Measurements from ENCODE around the gene LDLRAD4.

LDLRAD4 gene

GRCh38 chr18:13232086-13232917, 13.7 kb downstream of the LDLRAD4 start:
- H2AFZ ChIP-seq (ENCODE audit: low read depth), result no peak overlapping the region
- H3K27ac ChIP-seq, result no peak overlapping the region
- H3K9ac ChIP-seq, result no peak overlapping the region
- no peak for TF ChIP-seq CTCF (conservative IDR thresholded peaks at IDR 0.05; ENCODE audit: low read depth, low read length)
- H3K27me3 ChIP-seq (ENCODE audit: insufficient read depth, low read depth), result no peaks in the 10 kb centered on the region
- H4K20me1 ChIP-seq (ENCODE audit: insufficient read depth), result no peaks in the 10 kb centered on the region
- H3K4me1 ChIP-seq (ENCODE audit: low read depth, poor library complexity, severe bottlenecking), result no peaks in the 10 kb centered on the region
- H3K79me2 ChIP-seq (ENCODE audit: insufficient read depth, low read depth), result no peaks in the 10 kb centered on the region
- H3K36me3 ChIP-seq (ENCODE audit: insufficient read depth), result no peaks in the 10 kb centered on the region
- H3K4me2 ChIP-seq, result no peak overlapping the region
- no peak overlapping the region for H3K4me3 ChIP-seq (IDR thresholded peaks at IDR 0.05; ENCODE audit: insufficient read depth, low read depth, low read length)

- H3K36me3 ChIP-seq (ENCODE audit: insufficient read depth), result no peaks in the 10 kb centered on the region
- no peak overlapping the region for H3K4me3 ChIP-seq (IDR thresholded peaks at IDR 0.05; ENCODE audit: insufficient read depth, low read depth, low read length)
- H3K79me2 ChIP-seq (ENCODE audit: insufficient read depth, low read depth), result no peaks in the 10 kb centered on the region
- H3K4me1 ChIP-seq (ENCODE audit: low read depth, poor library complexity, severe bottlenecking), result no peaks in the 10 kb centered on the region
- H2AFZ ChIP-seq (ENCODE audit: low read depth), result no peak overlapping the region
- TF ChIP-seq CTCF (conservative IDR thresholded peaks at IDR 0.05; ENCODE audit: low read depth, low read length), result no peak
- no peaks in the 10 kb centered on the region for H4K20me1 ChIP-seq (ENCODE audit: insufficient read depth)
- no peak overlapping the region for H3K9ac ChIP-seq
- H3K27ac ChIP-seq, result no peak overlapping the region
- no peak overlapping the region for H3K4me2 ChIP-seq
- H3K27me3 ChIP-seq (ENCODE audit: insufficient read depth, low read depth), result no peaks in the 10 kb centered on the region
Observed at GRCh38 chr18:13232971-13233786, 14.6 kb downstream of the LDLRAD4 start.

- no peaks in the 10 kb centered on the region for H3K27me3 ChIP-seq (ENCODE audit: insufficient read depth, low read depth)
- H3K4me3 ChIP-seq (IDR thresholded peaks at IDR 0.05; ENCODE audit: insufficient read depth, low read depth, low read length), result no peak overlapping the region
- no peaks in the 10 kb centered on the region for H4K20me1 ChIP-seq (ENCODE audit: insufficient read depth)
- no peak overlapping the region for H3K27ac ChIP-seq
- H3K79me2 ChIP-seq (ENCODE audit: insufficient read depth, low read depth), result no peaks in the 10 kb centered on the region
- no peak overlapping the region for H3K9ac ChIP-seq
- no peaks in the 10 kb centered on the region for H3K4me1 ChIP-seq (ENCODE audit: low read depth, poor library complexity, severe bottlenecking)
- no peaks in the 10 kb centered on the region for H3K36me3 ChIP-seq (ENCODE audit: insufficient read depth)
- no peak overlapping the region for H3K4me2 ChIP-seq
- no peak overlapping the region for H2AFZ ChIP-seq (ENCODE audit: low read depth)
- no peak for TF ChIP-seq CTCF (conservative IDR thresholded peaks at IDR 0.05; ENCODE audit: low read depth, low read length)
Observed at GRCh38 chr18:13233787-13234783, 15.5 kb downstream of the LDLRAD4 start.

GRCh38 chr18:13235421-13235831, 16.9 kb downstream of the LDLRAD4 start:
- no peaks in the 10 kb centered on the region for H3K79me2 ChIP-seq (ENCODE audit: insufficient read depth, low read depth)
- H2AFZ ChIP-seq (ENCODE audit: low read depth), result no peak overlapping the region
- H3K9ac ChIP-seq, result no peak overlapping the region
- H3K4me1 ChIP-seq (ENCODE audit: low read depth, poor library complexity, severe bottlenecking), result no peaks in the 10 kb centered on the region
- H3K4me3 ChIP-seq (IDR thresholded peaks at IDR 0.05; ENCODE audit: insufficient read depth, low read depth, low read length), result no peak overlapping the region
- H3K4me2 ChIP-seq, result no peak overlapping the region
- H4K20me1 ChIP-seq (ENCODE audit: insufficient read depth), result no peaks in the 10 kb centered on the region
- no peak for TF ChIP-seq CTCF (conservative IDR thresholded peaks at IDR 0.05; ENCODE audit: low read depth, low read length)
- no peak overlapping the region for H3K27ac ChIP-seq
- no peaks in the 10 kb centered on the region for H3K36me3 ChIP-seq (ENCODE audit: insufficient read depth)
- no peaks in the 10 kb centered on the region for H3K27me3 ChIP-seq (ENCODE audit: insufficient read depth, low read depth)
